GM21526 (cell line): Measurements from ENCODE around the gene MTF2.
"Not testable (repeated sequence)": the region's sequence is repeated elsewhere in the genome, so short reads cannot be mapped to it uniquely, and the experiment has no call there.

Experiments
- ATAC-seq: cut with Tn5 transposase; IDR thresholded peaks from one replicate; pipeline ENCODE4 v1.9.1; 2021; ENCODE audit warnings: moderate library complexity; ENCODE audit not compliant: unreplicated experiment, low FRiP score

Gene MTF2

GRCh38 chr1:93137604-93138292 lies 58.7 kb downstream of the MTF2 start:
- no peak for ATAC-seq

- no peak for ATAC-seq
Measured at GRCh38 chr1:93140106-93140505, 61.0 kb downstream of the MTF2 start.

GRCh38 chr1:93142161-93142560 lies 63.1 kb downstream of the MTF2 start:
- no peak for ATAC-seq

DNA sequence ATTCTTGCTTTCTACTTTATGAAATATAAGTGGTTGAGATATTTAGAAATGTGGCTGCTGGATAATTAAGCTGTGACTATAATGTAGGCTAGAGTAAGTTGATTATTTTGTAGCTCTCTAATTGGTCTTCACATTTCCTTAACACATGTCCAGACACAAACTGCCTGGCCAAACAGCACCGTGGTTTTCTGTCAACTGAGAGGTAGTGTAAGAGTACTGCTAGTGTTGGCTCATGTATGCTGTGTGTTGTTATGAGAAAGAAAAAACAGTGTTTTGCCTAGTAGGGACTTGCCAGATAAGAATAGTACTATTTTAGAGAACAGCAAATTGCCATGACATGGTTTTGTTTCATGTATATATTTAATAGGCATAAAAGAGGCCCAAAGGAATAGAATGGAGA lies 64.1 kb downstream of the MTF2 start:
- ATAC-seq: no peak

GRCh38 chr1:93143769-93144168 lies 64.7 kb downstream of the MTF2 start:
- ATAC-seq: no peak

DNA sequence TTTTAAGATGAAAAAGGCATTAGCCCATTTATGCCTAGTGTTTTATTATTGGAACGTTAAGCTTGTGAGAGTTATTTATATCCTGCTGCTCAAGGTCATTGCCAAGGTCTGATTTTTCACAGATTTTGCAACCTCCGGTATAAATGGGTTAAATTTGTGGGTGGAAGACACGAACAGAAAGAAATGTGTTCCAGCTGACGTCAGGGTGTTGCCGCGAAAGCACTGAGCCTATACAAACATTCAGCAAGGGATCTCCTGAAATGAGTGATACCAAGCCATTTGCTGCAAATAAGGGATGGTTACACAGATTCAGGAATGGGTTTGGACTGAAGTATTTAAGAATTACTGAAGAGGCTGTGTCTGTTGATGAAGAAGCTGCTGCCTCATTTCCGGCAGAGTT lies 68.9 kb downstream of the MTF2 start:
- no peak for ATAC-seq

GRCh38 chr1:93150729-93151128 lies 71.6 kb downstream of the MTF2 start:
- ATAC-seq: no peak

- no peak for ATAC-seq
Measured at GRCh38 chr1:93151474-93151873, 72.4 kb downstream of the MTF2 start.

DNA sequence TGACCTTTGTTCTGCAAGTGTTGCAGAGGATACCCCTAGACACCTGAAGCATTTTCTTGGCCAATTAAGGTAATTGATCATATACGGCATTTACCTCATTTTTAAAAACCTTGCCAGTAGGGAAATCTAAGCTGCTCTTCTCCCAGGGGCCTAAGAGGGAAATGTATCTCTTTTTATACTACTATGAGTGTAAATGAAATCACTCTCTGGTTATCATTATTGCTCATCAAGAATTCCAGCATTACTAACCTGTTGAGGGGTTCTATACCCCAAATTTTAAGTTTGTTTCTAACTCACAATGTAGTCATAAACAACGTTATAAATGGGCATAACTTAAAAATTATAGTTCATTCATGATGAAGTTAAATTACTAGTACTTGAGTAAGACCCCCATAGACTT lies 73.8 kb downstream of the MTF2 start:
- ATAC-seq: no peak

GRCh38 chr1:93154898-93155297 lies 75.8 kb downstream of the MTF2 start:
- ATAC-seq: no peak

DNA sequence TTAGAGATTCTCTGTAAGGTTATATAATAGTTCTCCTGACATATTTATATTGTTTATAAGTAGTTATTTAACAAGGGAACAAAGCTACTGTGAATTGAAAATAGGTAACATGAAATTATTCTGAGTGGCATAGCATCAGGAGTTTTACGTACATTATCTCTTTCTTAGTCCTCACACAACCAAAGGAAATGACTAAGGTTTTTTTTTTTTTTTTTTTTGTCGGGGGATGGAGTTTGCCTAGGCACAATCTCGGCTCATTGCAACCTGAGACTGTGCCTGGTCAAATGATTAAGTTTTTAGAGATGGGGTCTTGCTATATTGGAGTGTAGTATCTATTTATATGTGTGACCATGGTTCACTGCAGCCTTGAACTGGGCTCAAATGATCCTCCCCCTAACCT lies 76.3 kb downstream of the MTF2 start:
- no peak for ATAC-seq

- ATAC-seq: no peak
Measured at GRCh38 chr1:93159337-93159736, 80.3 kb downstream of the MTF2 start.

GRCh38 chr1:93163314-93163713 lies 84.2 kb downstream of the MTF2 start:
- not testable (repeated sequence) for ATAC-seq

DNA sequence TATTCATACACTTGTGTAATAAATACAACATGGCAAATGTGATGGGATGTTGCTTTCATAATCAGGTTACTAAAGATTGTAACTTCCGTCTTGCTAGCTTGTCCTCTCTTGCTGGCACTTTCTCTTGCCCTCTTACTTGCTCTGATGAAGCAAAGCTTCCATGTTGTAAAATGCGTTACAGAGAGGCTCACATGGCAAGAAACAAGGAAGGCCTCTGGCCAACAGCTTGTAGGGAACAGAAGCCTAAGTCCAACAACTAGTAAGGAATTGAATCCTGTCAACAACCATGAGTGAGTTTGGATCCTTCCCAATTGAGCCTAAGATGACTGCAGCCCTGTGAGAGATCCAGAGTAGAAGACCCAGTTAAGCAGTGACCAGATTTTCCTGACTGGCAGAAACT lies 85.7 kb downstream of the MTF2 start:
- no peak for ATAC-seq

DNA sequence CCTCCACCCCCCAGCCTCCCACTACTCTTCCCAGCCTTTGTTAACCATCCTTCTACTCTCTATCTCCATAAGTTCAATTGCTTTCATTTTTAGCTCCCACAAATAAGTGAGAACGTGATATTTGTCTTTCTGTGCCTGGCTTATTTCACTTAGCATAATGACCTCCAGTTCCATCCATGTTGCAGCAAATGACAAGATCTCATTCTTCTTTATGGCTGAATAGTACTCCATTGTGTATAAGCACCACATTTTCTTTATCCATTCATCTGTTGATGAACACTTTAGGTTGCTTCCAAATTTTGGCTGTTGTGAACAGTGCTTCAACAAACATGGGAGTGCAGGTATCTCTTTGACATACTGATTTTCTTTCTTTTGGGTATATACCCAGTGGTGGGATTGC lies 86.8 kb downstream of the MTF2 start:
- ATAC-seq: not testable (repeated sequence)

GRCh38 chr1:93167006-93167405 lies 87.9 kb downstream of the MTF2 start:
- no peak for ATAC-seq

DNA sequence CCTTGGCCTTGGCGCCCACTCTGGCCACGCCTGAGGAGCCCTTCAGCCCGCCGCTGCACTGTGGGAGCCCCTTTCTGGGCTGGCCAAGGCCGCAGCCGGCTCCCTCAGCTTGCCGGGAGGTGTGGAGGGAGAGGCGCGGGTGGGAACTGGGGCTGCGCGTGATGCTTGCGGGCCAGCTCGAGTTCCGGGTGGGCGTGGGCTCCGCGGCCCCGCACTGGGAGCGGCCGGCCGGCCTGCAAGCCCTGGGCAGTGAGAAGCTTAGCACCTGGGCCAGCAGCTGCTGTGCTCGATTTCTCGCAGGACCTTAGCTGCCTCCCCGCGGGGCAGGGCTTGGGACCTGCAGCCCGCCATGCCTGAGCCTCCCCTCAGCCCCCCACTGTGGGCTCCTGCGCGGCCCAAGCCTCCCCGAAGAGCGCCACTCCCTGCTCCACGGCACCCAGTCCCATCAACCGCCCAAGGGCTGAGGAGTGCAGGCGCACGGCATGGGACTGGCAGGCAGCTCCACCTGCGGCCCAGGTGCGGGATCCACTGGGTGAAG lies 91.1 kb downstream of the MTF2 start:
- not testable (repeated sequence) for ATAC-seq

GRCh38 chr1:93171549-93172034 lies 92.5 kb downstream of the MTF2 start:
- no peak for ATAC-seq

DNA sequence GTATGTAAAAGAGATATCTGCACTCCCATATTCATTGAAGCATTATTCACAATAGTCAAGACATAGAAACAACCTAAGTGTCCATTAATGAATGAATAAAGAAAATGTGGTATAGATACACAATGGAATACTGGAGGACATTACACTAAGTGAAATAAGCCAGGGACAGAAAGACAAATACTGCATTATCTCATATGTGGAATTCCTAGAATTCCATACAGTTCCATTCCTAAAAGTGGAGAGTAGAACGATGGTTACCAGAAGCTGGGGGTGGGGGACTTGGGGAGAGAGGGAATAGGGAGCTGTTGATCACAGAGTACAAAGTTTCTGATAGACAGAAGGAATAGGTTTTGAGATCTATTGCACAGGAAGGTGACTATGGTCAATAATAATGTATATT lies 93.7 kb downstream of the MTF2 start:
- ATAC-seq: no peak

- not testable (repeated sequence) for ATAC-seq
Measured at GRCh38 chr1:93174638-93175037, 95.6 kb downstream of the MTF2 start.

DNA sequence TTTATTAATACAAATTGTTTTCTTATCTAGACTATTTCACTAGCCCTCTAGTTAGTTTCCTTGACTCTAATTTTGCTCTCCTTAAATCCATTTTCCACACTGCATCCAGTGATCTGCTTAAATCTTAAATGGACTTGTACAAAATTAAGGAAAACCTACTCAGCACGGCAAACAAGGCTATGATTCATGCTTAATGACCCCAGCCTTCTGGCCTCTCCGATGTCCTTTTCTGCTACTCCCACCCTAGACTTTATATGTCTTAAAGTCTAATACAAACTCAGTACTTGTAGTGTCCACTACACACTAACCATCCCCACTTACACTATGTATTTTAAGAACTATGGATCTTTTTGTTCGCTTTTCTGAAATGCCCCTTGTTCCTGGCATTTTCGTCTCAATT lies 98.9 kb downstream of the MTF2 start:
- no peak for ATAC-seq

- no peak for ATAC-seq
Measured at GRCh38 chr1:93178418-93178817, 99.3 kb downstream of the MTF2 start.
